Adrenal gland (tissue), 12 donors: Measurements from ENCODE around the gene FUT8. TPM values are rescaled to one million over a fixed set of nuclear protein-coding genes. Genes with fewer than 3 reads are reported as not detected.

ENCODE experiments used
- DNase-seq, 7 donors: peaks; one replicate each; pipeline ENCODE4 v3.0.0-alpha.2; 2019 to 2020
- H3K27ac ChIP-seq, 5 donors: fragments of 200-600 bp; sonication (generic) in 4 of 5; 1 replicate in 3 of 5; 2 replicates in 2 of 5; pipeline versions ENCODE4 v1.5.1 to v1.8.0; 2016 to 2020; ENCODE audit warnings: mild to moderate bottlenecking in 1 of 5
- H3K27me3 ChIP-seq: fragments of 200-600 bp; 2 replicates; pipeline ENCODE4 v1.8.0; 2021
- H3K36me3 ChIP-seq, 2 donors: fragments of 200-600 bp; replicated peaks in 1 of 2; 1 replicate in 1 of 2; 2 replicates in 1 of 2; pipeline versions ENCODE4 v1.5.1 to v1.8.0; 2018 to 2022
- H3K4me1 ChIP-seq, 2 donors: fragments of 200-600 bp; replicated peaks in 1 of 2; 1 replicate in 1 of 2; 2 replicates in 1 of 2; pipeline versions ENCODE4 v1.5.1 to v1.8.0; 2018 to 2021
- H3K4me3 ChIP-seq, 4 donors: fragments of 200-600 bp; sonication (generic) in 3 of 4; one replicate each; pipeline ENCODE4 v1.5.1; 2016 to 2018
- H3K9me3 ChIP-seq, 3 donors: fragments of 200-600 bp; sonication (generic) in 1 of 3; replicated peaks in 1 of 3; 1 replicate in 2 of 3; 2 replicates in 1 of 3; pipeline versions ENCODE4 v1.5.1 to v1.8.0; 2016 to 2021
- CTCF ChIP-seq, 6 experiments: fragments of 450-650 bp in 4 of 6; fragments of 200-600 bp in 2 of 6; sonication (generic) in 1 of 6; IDR thresholded peaks; 1 replicate in 5 of 6; 2 replicates in 1 of 6; pipeline versions ENCODE4 v1.5.1 to v1.8.0; 2016 to 2021; ENCODE audit warnings: antibody characterized with exemption in 6 of 6, mild to moderate bottlenecking in 2 of 6, moderate library complexity in 1 of 6
- POLR2A ChIP-seq, 2 donors: fragments of 450-650 bp; IDR thresholded peaks; one replicate each; pipeline ENCODE4 v1.6.1; 2017; ENCODE audit warnings: antibody characterized with exemption in 2 of 2, mild to moderate bottlenecking in 2 of 2, moderate library complexity in 1 of 2
- WGBS, 4 donors: extraction: QIAGEN DNeasy Blood & Tissue Kit in 2 of 4; methylation state at CpG; one replicate each; pipeline versions ENCODE4 v1.1.5 to v1.1.7; 2013 to 2017; 5-methylcytosine and 5-hydroxymethylcytosine counted together
- intact Hi-C, 2 donors: fragments of 100-400 bp; cut with DNase I; formaldehyde crosslinking; loops; one replicate each; pipeline versions ENCODE4 v1.14.1 to v1.15.0; 2022 to 2023
- polyA plus RNA-seq, 3 donors: library from polyadenylated mRNA; stranded (reverse); fragments of 200-250 nt in 2 of 3; fragments of 350-450 nt in 1 of 3; fragmentation: Illumina TruSeq in 1 of 3; extraction: RNeasy Lipid Tissue Mini Kit (QIAGEN cat#74804) in 1 of 3; gene quantifications; one replicate each; pipeline ENCODE4 v1.2.3, GENCODE V29; 2013 to 2014
- total RNA-seq, 9 donors: library from RNA; depleted of rRNA in 4 of 9; stranded (reverse); fragments of >200 nt in 4 of 9; fragments of 120-200 nt in 1 of 9; fragmentation: NEBNext Ultra II Directional in 1 of 9; extraction: Animal tissue kit (Norgen Biotek cat#: 25700) in 1 of 9; gene quantifications; one replicate each; pipeline versions ENCODE4 v1.1.0 to v1.2.4, GENCODE V29; 2013 to 2023
- donor health status: healthy with polysubstance abuse.
- donor health status: Bipolar disorder and iron deficiency.
- donor health status: DM: yes; HTN: yes; CAD: no.
- donor health status: DM: no; HTN: no; CAD: no.
- donor health status: DM: no; HTN: no; CAD: no.
- donor health status: DM: yes; HTN: yes; CAD: no.

Gene FUT8
- total and polyA plus RNA-seq, 12 donors = 7.8 to 32.1 (median 21.1) TPM

DNA sequence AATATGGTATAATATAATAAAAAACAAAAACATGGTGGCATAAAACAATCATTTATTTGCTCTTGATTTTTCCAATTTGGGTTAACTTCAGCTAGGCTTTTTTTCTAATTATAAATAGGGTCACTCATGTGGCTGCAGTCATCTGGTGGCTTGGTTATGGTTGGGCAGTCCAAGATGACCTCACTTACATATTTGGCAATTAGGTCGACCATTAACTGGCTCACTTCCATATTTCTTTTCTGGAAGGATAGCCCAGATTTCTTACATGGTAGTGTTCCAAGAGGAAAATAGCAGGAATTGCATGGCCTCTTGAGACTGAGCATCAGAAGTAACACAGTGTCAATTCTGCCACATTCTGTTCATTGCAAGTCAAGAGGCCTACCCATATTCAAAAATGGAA, 153.4 kb downstream of the FUT8 start:
- intact Hi-C loops = no loop called here
- WGBS, 4 donors = 57 to 81% (median 70%) methylated on average over 1 of the region's 1 CpG
- Histone ChIP-seq H3K9me3 (no peaks in the 10 kb centered on the region), H3K4me3 (no peak overlapping the region), H3K27ac (no peak overlapping the region), H3K27me3 (no peaks in the 10 kb centered on the region), H3K36me3 (no peaks in the 10 kb centered on the region), H3K4me1 (peaks cover 0 to 3% of the 10 kb centered on the region in 2 donors)
- no peak for DNase-seq
- no peak for TF ChIP-seq POLR2A (IDR thresholded peaks at IDR 0.05)
- TF ChIP-seq CTCF (IDR thresholded peaks at IDR 0.05) = no peak

GRCh38 chr14:65566820-65567522, 154.4 kb downstream of the FUT8 start:
- no peaks in the 10 kb centered on the region for H3K36me3 ChIP-seq
- peaks cover 0 to 3% of the 10 kb centered on the region in 2 donors for H3K4me1 ChIP-seq
- WGBS, 4 donors = 91 to 95% (median 93%) methylated on average over 5 of the region's 5 CpGs
- intact Hi-C loops = no loop called here
- H3K4me3 ChIP-seq = no peak overlapping the region
- no peaks in the 10 kb centered on the region for H3K9me3 ChIP-seq
- DNase-seq = no peak
- no peaks in the 10 kb centered on the region for H3K27me3 ChIP-seq
- TF ChIP-seq POLR2A (IDR thresholded peaks at IDR 0.05) (no peak), CTCF (IDR thresholded peaks at IDR 0.05) (no peak)
- H3K27ac ChIP-seq = no peak overlapping the region

DNA sequence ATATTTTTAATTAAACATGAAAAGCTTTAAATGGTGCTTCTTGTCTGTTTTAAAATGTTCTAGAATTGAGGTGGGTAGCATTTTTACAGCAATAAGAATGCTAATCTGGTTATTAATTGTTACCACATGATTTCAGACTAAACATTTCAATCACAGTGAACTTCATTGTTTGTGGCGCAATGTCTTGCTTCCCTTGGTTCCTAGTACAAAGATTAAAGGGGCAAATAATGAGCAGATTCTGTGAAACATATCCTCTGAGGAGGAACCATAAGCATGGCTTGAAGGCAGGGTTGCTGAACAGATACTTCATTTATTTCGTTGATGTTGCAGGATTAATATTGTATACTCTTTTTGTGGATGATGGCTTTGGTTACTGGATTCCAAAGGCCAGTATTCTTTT, 162.1 kb downstream of the FUT8 start:
- intact Hi-C loops = no loop called here
- no peaks in the 10 kb centered on the region for H3K9me3 ChIP-seq
- no peaks in the 10 kb centered on the region for H3K36me3 ChIP-seq
- no peak for DNase-seq
- H3K4me3 ChIP-seq = no peak overlapping the region
- H3K4me1 ChIP-seq = no peaks in the 10 kb centered on the region
- TF ChIP-seq CTCF (IDR thresholded peaks at IDR 0.05) = no peak
- WGBS, 4 donors = 49 to 76% (median 62%) methylated on average over 2 of the region's 2 CpGs
- no peaks in the 10 kb centered on the region for H3K27me3 ChIP-seq
- no peak overlapping the region for H3K27ac ChIP-seq

- Histone ChIP-seq H3K4me3 (no peak overlapping the region), H3K27ac (no peak overlapping the region), H3K4me1 (no peaks in the 10 kb centered on the region), H3K9me3 (no peaks in the 10 kb centered on the region), H3K27me3 (no peaks in the 10 kb centered on the region), H3K36me3 (no peaks in the 10 kb centered on the region)
- 97 to 100% (median 97%) methylated on average over 6 of the region's 6 CpGs for WGBS, 4 donors
- no peak for DNase-seq
- intact Hi-C loops = no loop called here
- TF ChIP-seq CTCF (IDR thresholded peaks at IDR 0.05) (no peak), POLR2A (IDR thresholded peaks at IDR 0.05) (no peak)
Observed at GRCh38 chr14:65575389-65575788, 162.9 kb downstream of the FUT8 start.
